Epidermal melanocyte (primary cell): ENCODE results near the gene PDGFA.
"Not testable (repeated sequence)": the region's sequence is repeated elsewhere in the genome, so short reads cannot be mapped to it uniquely, and the experiment has no call there.

Experiments used
- DNase-seq: peaks from one replicate; pipeline ENCODE4 v3.0.0; 2011; ENCODE audit warnings: low spot score; ENCODE audit not compliant: insufficient read length

PDGFA gene

GRCh38 chr7:552151-552867 is 32.7 kb upstream of the PDGFA start:
- not testable (repeated sequence) for DNase-seq

- DNase-seq: not testable (repeated sequence)
Observed at GRCh38 chr7:551615-551970, 31.9 kb upstream of the PDGFA start.

- DNase-seq: no peak
Observed at GRCh38 chr7:550881-551614, 31.4 kb upstream of the PDGFA start.

- DNase-seq: no peak
Observed at GRCh38 chr7:549891-550625, 30.4 kb upstream of the PDGFA start.

GRCh38 chr7:549066-549890 is 29.6 kb upstream of the PDGFA start:
- DNase-seq: no peak

- no peak for DNase-seq
Observed at GRCh38 chr7:548401-548800, 28.8 kb upstream of the PDGFA start.

- DNase-seq: no peak
Observed at GRCh38 chr7:545470-545869, 25.8 kb upstream of the PDGFA start.

GRCh38 chr7:544338-545221 is 24.9 kb upstream of the PDGFA start:
- no peak for DNase-seq

- no peak for DNase-seq
Observed at GRCh38 chr7:543501-544337, 24.1 kb upstream of the PDGFA start.

- peak; percentile 69 for DNase-seq
Observed at GRCh38 chr7:542713-543500, 23.3 kb upstream of the PDGFA start.

GRCh38 chr7:542131-542712 is 22.6 kb upstream of the PDGFA start:
- DNase-seq: no peak

- no peak for DNase-seq
Observed at GRCh38 chr7:541661-542060, 22.0 kb upstream of the PDGFA start.

GRCh38 chr7:540997-541396 is 21.4 kb upstream of the PDGFA start:
- DNase-seq: no peak

GRCh38 chr7:540579-540978 is 20.9 kb upstream of the PDGFA start:
- no peak for DNase-seq

GRCh38 chr7:539731-540411 is 20.2 kb upstream of the PDGFA start:
- DNase-seq: no peak

- no peak for DNase-seq
Observed at GRCh38 chr7:538764-539685, 19.4 kb upstream of the PDGFA start.
